Right lobe of liver (tissue), 6 donors: ENCODE results near the gene GFPT1. TPM values are rescaled to one million over a fixed set of nuclear protein-coding genes. Genes with fewer than 3 reads are reported as not detected.

Experiments used
- ATAC-seq, 4 donors: fragments of 200-7000 bp; cut with Tn5 transposase; one replicate each; pipeline ENCODE4 v1.9.1; 2020; ENCODE audit warnings: mild to moderate bottlenecking in 4 of 4, moderate library complexity in 4 of 4
- DNase-seq, 3 donors: peaks; one replicate each; pipeline ENCODE4 v3.0.0-alpha.2; 2020
- H3K27ac ChIP-seq, 3 donors: fragments of 200-600 bp; one replicate each; pipeline ENCODE4 v1.8.0; 2022
- H3K27me3 ChIP-seq, 2 donors: fragments of 200-600 bp; one replicate each; pipeline ENCODE4 v1.8.0; 2022
- H3K36me3 ChIP-seq, 4 donors: fragments of 200-600 bp; sonication (generic) in 1 of 4; one replicate each; pipeline versions ENCODE4 v1.5.1 to v1.8.0; 2017 to 2022; ENCODE audit warnings: control low read depth in 1 of 4
- H3K4me1 ChIP-seq, 4 donors: fragments of 200-600 bp; sonication (generic) in 1 of 4; one replicate each; pipeline versions ENCODE4 v1.5.1 to v1.8.0; 2017 to 2022; ENCODE audit warnings: control low read depth in 1 of 4
- H3K4me3 ChIP-seq, 3 donors: fragments of 200-600 bp; one replicate each; pipeline ENCODE4 v1.8.0; 2022
- H3K9me3 ChIP-seq, 4 donors: fragments of 200-600 bp; sonication (generic) in 1 of 4; one replicate each; pipeline versions ENCODE4 v1.5.1 to v1.8.0; 2017 to 2022; ENCODE audit warnings: control low read depth in 1 of 4
- POLR2A ChIP-seq: fragments of 450-650 bp; IDR thresholded peaks from one replicate; pipeline ENCODE4 v1.6.1; 2017; ENCODE audit warnings: antibody characterized with exemption, mild to moderate bottlenecking
- WGBS: methylation state at CpG from one replicate; pipeline ENCODE4 v1.1.6; 2018; ENCODE audit warnings: low coverage, low lambda C conversion rate; ENCODE audit not compliant: insufficient coverage; ENCODE audit errors: missing lambda C conversion rate; 5-methylcytosine and 5-hydroxymethylcytosine counted together
- intact Hi-C, 2 donors: fragments of 100-400 bp; cut with DNase I; formaldehyde crosslinking; loops; one replicate each; pipeline versions ENCODE4 v1.11.2 to v1.14.1; 2022
- total RNA-seq, 6 experiments: library from RNA; depleted of rRNA in 2 of 6; stranded (reverse); fragments of >200 nt in 2 of 6; fragmentation: NEBNext Ultra II Directional in 3 of 6; extraction: Animal tissue kit (Norgen Biotek cat#: 25700) in 3 of 6; gene quantifications; one replicate each; pipeline versions ENCODE4 v1.1.0 to v1.2.4, GENCODE V29; 2016 to 2023
- TF ChIP-seq, protein P1 (sequence below), 4 donors: fragments of 200-600 bp in 3 of 4; fragments of 450-650 bp in 1 of 4; IDR thresholded peaks; one replicate each; pipeline versions ENCODE4 v1.5.1 to v1.8.0; 2016 to 2022; ENCODE audit warnings: antibody characterized with exemption in 4 of 4, mild to moderate bottlenecking in 2 of 4
- donor health status: DM: no; HTN: yes; CAD: no.
- donor health status: DM: no; HTN: no; CAD: no.
- donor health status: DM: no; HTN: no; CAD: no.
- donor health status: DM: no; HTN: yes; CAD: no.
- donor health status: DM: no; HTN: yes; CAD: no.

Gene GFPT1
- total RNA-seq, 6 experiments from 2014 or later, result 20.7 to 46.1 (median 30.5) TPM

DNA sequence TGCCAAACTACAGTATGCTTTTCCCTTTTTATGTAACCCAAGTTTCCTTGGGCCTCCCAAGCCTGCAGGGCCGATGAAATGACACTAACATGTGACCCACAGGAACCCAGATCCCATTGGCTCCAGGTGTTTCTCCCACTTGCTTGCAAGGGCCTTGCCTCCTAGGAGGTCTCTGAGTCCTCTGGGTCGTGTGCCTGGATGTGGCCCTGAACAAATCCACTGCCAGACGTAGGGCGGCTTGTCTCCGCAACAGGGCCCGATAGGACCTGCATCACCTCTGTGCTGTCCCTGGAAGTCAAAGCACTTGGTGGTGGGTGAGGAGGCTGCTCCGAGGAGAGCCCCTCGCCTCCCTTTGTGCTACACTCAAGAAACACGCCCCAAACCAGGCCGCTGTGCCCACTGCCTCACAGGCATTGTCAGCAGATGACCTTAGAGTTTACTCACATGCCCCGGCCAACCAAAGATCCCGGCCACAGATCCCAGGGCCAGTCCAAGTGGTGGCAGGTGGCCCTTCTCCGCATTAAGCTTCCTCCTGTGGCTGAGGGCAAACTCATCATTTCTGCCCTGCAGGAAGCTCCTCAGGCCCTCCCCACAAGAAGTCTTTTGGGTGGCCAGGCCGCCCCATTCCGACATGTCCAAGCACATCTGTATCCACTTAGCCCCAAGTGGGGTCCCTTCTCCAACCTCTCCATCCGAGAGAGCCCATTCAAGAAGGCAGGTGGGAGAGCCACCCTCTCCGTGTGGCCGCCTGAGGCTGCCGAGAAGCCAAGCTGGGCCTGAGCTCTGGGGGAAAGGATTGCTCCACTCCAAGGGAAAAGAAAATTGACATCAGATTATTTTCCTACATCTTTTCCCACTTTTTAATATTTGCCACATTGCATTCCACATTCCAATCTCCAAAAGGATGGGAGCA, 76.7 kb downstream of the GFPT1 start:
- 80% methylated on average over 7 of the region's 19 CpGs for WGBS
- intact Hi-C loops, result no loop called here
- H3K27me3 ChIP-seq, result peaks cover 0 to 5% of the 10 kb centered on the region in 2 donors
- H3K4me3 ChIP-seq, result no peak overlapping the region
- ATAC-seq, result no peak
- H3K36me3 ChIP-seq, result no peaks in the 10 kb centered on the region
- H3K4me1 ChIP-seq, result peaks cover 0 to 12% (median 3%) of the 10 kb centered on the region in 4 donors
- DNase-seq, result no peak
- no peak for TF ChIP-seq POLR2A
- H3K9me3 ChIP-seq, result no peaks in the 10 kb centered on the region
- peak overlapping the region in 1 of 3 donors; percentile 24 for H3K27ac ChIP-seq

DNA sequence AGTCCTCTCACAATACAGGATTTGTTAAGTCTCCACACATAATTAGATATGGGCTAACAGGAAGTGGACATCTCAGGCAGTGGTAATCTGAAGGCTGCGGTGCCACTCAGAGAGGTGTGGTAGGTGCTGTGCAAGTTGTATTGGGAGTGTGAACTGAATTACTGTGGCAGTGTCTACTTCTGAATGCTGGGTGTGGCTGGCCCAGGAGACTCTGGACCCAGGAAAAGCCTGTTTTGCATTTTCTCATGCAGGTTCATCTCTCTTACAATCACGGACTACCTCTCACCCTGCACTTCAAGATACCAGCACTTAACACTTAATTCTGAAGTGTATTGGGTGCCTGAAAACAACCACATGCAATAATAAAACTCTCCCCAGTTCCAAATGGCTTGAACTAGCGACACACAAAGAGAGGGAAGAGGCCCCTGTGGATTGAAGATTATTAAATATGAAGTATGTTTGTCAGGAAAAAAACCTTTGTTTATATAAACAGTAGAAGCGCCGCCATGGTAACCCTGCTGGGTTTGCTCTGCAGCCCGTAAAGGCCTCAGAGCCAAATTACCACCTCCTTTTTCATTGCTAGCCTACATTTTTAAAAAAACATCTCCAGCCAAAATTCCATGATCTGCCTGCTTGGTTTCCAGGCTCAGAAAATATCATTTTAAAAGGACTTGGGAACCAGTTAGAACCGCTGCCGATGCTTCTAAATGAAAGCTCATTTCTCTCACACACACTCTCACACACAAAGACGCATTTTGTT, 77.5 kb downstream of the GFPT1 start:
- peak in 1 of 4 donors; percentile 22 for ATAC-seq
- intact Hi-C loops, result loop anchor here in 1 of 2 donors (5.0 kb wide), 1 partner anchor 287 kb away; no protein-coding TSS in a partner anchor
- peaks cover 0 to 12% (median 3%) of the 10 kb centered on the region in 4 donors for H3K4me1 ChIP-seq
- no peak for DNase-seq
- H3K4me3 ChIP-seq, result no peak overlapping the region
- TF ChIP-seq POLR2A, result no peak
- H3K27ac ChIP-seq, result peak overlapping the region in 1 of 3 donors; percentile 24
- peaks cover 0 to 5% of the 10 kb centered on the region in 2 donors for H3K27me3 ChIP-seq
- H3K9me3 ChIP-seq, result no peaks in the 10 kb centered on the region
- no peaks in the 10 kb centered on the region for H3K36me3 ChIP-seq
- 71% methylated on average over 9 of the region's 9 CpGs for WGBS

DNA sequence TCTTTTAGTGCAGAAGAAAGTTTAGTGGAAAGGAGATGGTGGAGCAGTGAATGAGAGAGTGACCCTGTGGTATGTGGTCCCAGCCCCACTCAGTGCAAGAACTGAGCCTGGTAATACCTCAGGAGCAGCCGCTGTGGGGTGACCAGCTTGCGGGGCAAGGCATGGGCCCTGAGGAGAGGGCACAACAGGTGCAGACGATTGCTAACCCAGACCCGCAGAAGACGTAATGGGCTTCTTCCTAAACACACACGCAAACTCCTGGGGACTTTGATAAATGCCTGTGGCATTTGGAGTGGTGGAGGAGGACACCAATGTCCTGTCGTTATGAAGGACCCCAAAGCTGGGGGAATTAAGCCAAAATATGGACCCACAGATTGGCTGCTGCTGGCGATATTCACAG, 78.7 kb downstream of the GFPT1 start:
- no peak overlapping the region for H3K27ac ChIP-seq
- intact Hi-C loops, result loop anchor here in 1 of 2 donors (5.0 kb wide), 1 partner anchor 286 kb away; no protein-coding TSS in a partner anchor
- H3K36me3 ChIP-seq, result no peaks in the 10 kb centered on the region
- no peak for TF ChIP-seq POLR2A
- TF ChIP-seq, protein P1, sequence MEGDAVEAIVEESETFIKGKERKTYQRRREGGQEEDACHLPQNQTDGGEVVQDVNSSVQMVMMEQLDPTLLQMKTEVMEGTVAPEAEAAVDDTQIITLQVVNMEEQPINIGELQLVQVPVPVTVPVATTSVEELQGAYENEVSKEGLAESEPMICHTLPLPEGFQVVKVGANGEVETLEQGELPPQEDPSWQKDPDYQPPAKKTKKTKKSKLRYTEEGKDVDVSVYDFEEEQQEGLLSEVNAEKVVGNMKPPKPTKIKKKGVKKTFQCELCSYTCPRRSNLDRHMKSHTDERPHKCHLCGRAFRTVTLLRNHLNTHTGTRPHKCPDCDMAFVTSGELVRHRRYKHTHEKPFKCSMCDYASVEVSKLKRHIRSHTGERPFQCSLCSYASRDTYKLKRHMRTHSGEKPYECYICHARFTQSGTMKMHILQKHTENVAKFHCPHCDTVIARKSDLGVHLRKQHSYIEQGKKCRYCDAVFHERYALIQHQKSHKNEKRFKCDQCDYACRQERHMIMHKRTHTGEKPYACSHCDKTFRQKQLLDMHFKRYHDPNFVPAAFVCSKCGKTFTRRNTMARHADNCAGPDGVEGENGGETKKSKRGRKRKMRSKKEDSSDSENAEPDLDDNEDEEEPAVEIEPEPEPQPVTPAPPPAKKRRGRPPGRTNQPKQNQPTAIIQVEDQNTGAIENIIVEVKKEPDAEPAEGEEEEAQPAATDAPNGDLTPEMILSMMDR (IDR thresholded peaks at IDR 0.05), result no peak
- 60% methylated on average over 2 of the region's 8 CpGs for WGBS
- H3K4me3 ChIP-seq, result no peak overlapping the region
- DNase-seq, result no peak
- peaks cover 0 to 5% of the 10 kb centered on the region in 2 donors for H3K27me3 ChIP-seq
- no peak for ATAC-seq
- H3K9me3 ChIP-seq, result no peaks in the 10 kb centered on the region
- peaks cover 0 to 12% (median 3%) of the 10 kb centered on the region in 4 donors for H3K4me1 ChIP-seq

DNA sequence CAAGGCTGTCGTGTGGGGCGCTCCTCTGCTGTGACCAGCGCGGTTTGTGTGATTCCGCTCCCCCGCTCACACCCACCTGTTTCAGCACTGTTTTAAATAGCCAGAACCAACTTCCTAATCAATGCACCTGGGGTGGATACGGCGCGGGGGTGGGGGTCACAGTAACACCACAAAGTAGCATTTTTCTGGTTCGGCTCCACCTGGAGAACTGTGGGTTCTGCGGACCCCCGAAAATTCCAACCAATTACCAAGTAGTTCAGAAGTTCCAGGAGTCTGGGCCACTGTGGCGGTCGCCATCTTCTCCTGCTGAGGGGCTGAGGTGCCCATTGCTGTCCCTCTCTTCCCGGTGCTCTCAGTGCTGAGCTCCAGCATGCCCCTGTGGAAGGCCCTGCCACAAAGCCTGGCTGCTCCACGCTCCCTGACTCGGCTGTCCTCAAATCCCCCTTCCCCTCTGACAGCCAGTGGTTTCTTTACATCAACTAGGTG, 79.4 kb downstream of the GFPT1 start:
- H3K9me3 ChIP-seq, result no peaks in the 10 kb centered on the region
- WGBS, result 45% methylated on average over 5 of the region's 17 CpGs
- H3K36me3 ChIP-seq, result no peaks in the 10 kb centered on the region
- H3K4me1 ChIP-seq, result peaks cover 0 to 12% (median 3%) of the 10 kb centered on the region in 4 donors
- ATAC-seq (no peak), DNase-seq (no peak)
- no peak overlapping the region for H3K27ac ChIP-seq
- intact Hi-C loops, result loop anchor here in 1 of 2 donors (5.0 kb wide), 1 partner anchor 285 kb away; no protein-coding TSS in a partner anchor
- H3K27me3 ChIP-seq, result peaks cover 0 to 5% of the 10 kb centered on the region in 2 donors
- no peak for TF ChIP-seq POLR2A
- TF ChIP-seq, protein P1 (IDR thresholded peaks at IDR 0.05), result no peak
- H3K4me3 ChIP-seq, result peak overlapping the region in 2 of 3 donors; percentile 37 to 41
